Panc1 (cell line): Measurements from ENCODE around the gene CALD1. TPM values are rescaled to one million over a fixed set of nuclear protein-coding genes. Genes with fewer than 3 reads are reported as not detected.

Experiments
- ATAC-seq: fragments of 200-7000 bp; cut with Tn5 transposase; 2 replicates; pipeline ENCODE4 v1.9.1; 2020; ENCODE audit warnings: mild to moderate bottlenecking, moderate library complexity
- BruUV-seq: library from RNA; stranded (reverse); fragments of 400-500 nt; replicated peaks from 2 replicates; lab custom pipeline; 2021; lab: Mats Ljungman, UMichigan
- CTCF ChIA-PET: fragments of 300-600 bp; sonication (Branson Sonifier 250); formaldehyde crosslinking; loops from one replicate; lab custom pipeline; 2022; ENCODE audit warnings: antibody characterized with exemption; lab: Charles Lee
- POLR2A ChIA-PET: fragments of 300-600 bp; sonication (Branson Sonifier 250); formaldehyde crosslinking; loops from one replicate; lab custom pipeline; 2022; ENCODE audit warnings: antibody characterized with exemption; lab: Charles Lee
- DNase-seq: peaks from one replicate; pipeline ENCODE4 v3.0.0-alpha.2; 2010; ENCODE audit warnings: low read depth, low spot score
- H3K27ac ChIP-seq: 2 replicates; pipeline ENCODE4 v1.5.1; 2011; ENCODE audit warnings: mild to moderate bottlenecking, low read length, inconsistent platforms
- H3K27me3 ChIP-seq: fragments of 200-500 bp; sonication (Bioruptor generic); 2 replicates; pipeline ENCODE4 v1.6.0; 2014; ENCODE audit warnings: low read length, inconsistent platforms; ENCODE audit not compliant: control insufficient read depth, insufficient read depth
- H3K36me3 ChIP-seq: fragments of 200-500 bp; sonication (Bioruptor generic); 2 replicates; pipeline ENCODE4 v1.5.1; 2014; ENCODE audit warnings: inconsistent platforms, mild to moderate bottlenecking, low read length, moderate library complexity; ENCODE audit not compliant: control insufficient read depth, insufficient read depth
- H3K4me1 ChIP-seq: 2 replicates; pipeline ENCODE4 v1.5.1; 2011; ENCODE audit warnings: inconsistent platforms, mild to moderate bottlenecking, low read length, moderate library complexity; ENCODE audit not compliant: control insufficient read depth, insufficient read depth
- H3K4me3 ChIP-seq, 2 experiments: 2 replicates each; pipeline ENCODE4 v1.5.1; 2011 to 2012; ENCODE audit warnings: low read depth in 2 of 2, low read length in 2 of 2, mild to moderate bottlenecking in 2 of 2, inconsistent platforms in 1 of 2, moderate library complexity in 1 of 2
- H3K9me3 ChIP-seq: fragments of 200-500 bp; sonication (Bioruptor generic); 2 replicates; pipeline ENCODE4 v1.5.1; 2014; ENCODE audit warnings: low read depth, mild to moderate bottlenecking, inconsistent platforms, low read length, moderate library complexity; ENCODE audit not compliant: control insufficient read depth, insufficient read depth
- POLR2AphosphoS5 ChIP-seq: IDR thresholded peaks from 2 replicates; pipeline ENCODE4 v1.6.1; 2012; ENCODE audit warnings: mild to moderate bottlenecking, low read depth, low read length, moderate library complexity
- REST ChIP-seq, 2 experiments: IDR thresholded peaks; 2 replicates each; pipeline ENCODE4 v1.6.1; 2011 to 2012; ENCODE audit warnings: low read depth in 2 of 2, control low read depth in 1 of 2, low read length in 1 of 2, mild to moderate bottlenecking in 1 of 2, moderate library complexity in 1 of 2; ENCODE audit not compliant: insufficient read depth in 1 of 2
- SIN3A ChIP-seq: IDR thresholded peaks from 2 replicates; pipeline ENCODE4 v1.6.1; 2012; ENCODE audit warnings: low read depth, mild to moderate bottlenecking, low read length, moderate library complexity, borderline replicate concordance; ENCODE audit not compliant: insufficient read depth
- TCF7L2 ChIP-seq: IDR thresholded peaks from 2 replicates; pipeline ENCODE4 v1.6.1; 2011; ENCODE audit warnings: mild to moderate bottlenecking, low read depth, low read length, inconsistent platforms
- in situ Hi-C: cut with HindIII; loops from 2 replicates; pipeline ENCODE4 v1.10.0; 2016; ENCODE audit warnings: low sequenced_read_pairs, low pct_unique_long_range_greater_than_20kb
- intact Hi-C: fragments of 100-400 bp; cut with micrococcal nuclease; formaldehyde crosslinking; loops from one replicate; pipeline ENCODE4 v1.10.0; 2022; ENCODE audit not compliant: unreplicated experiment
- total RNA-seq: library from RNA; stranded (reverse); gene quantifications from one replicate; pipeline ENCODE4 v1.2.1, GENCODE V29; 2021; ENCODE audit not compliant: unreplicated experiment
- TF ChIP-seq, protein P1 (sequence below): fragments of 450-650 bp; IDR thresholded peaks from 2 replicates; pipeline ENCODE4 v1.5.1; 2017; ENCODE audit warnings: mild to moderate bottlenecking

The CALD1 gene
- total RNA-seq, 1 experiment from 2014 or later = 9.2 TPM

DNA sequence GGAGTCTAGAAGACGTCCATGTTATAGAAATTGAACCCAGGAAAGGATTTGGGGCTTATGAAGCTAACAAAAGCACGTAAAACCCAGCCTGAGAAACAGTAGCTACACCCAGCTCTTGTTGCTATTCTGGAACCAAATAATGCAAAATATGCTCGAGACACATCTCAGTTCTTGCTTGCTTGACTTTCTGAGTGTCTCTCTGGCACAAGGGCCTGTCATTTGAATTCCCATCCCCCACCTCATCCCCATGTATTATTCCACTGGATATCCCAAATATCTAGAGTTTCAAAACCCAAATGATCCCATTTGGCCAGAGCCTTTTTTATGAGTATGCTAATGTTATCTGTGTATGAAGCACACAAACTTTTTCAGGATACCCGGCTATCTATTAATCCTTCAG is 158.7 kb downstream of the CALD1 start:
- ATAC-seq (no peak), DNase-seq (no peak)
- in situ Hi-C loops = no loop called here
- TF ChIP-seq SIN3A (no peak), TCF7L2 (no peak), POLR2AphosphoS5 (no peak), REST (IDR thresholded peaks at IDR 0.05; ENCODE audit: insufficient read depth in 1 of 2, low read depth in 2 of 2, low read length in 1 of 2) (no peak)
- TF ChIP-seq, protein P1, sequence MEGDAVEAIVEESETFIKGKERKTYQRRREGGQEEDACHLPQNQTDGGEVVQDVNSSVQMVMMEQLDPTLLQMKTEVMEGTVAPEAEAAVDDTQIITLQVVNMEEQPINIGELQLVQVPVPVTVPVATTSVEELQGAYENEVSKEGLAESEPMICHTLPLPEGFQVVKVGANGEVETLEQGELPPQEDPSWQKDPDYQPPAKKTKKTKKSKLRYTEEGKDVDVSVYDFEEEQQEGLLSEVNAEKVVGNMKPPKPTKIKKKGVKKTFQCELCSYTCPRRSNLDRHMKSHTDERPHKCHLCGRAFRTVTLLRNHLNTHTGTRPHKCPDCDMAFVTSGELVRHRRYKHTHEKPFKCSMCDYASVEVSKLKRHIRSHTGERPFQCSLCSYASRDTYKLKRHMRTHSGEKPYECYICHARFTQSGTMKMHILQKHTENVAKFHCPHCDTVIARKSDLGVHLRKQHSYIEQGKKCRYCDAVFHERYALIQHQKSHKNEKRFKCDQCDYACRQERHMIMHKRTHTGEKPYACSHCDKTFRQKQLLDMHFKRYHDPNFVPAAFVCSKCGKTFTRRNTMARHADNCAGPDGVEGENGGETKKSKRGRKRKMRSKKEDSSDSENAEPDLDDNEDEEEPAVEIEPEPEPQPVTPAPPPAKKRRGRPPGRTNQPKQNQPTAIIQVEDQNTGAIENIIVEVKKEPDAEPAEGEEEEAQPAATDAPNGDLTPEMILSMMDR = no peak
- no peaks in the 10 kb centered on the region for H3K4me1 ChIP-seq
- no peak overlapping the region for H3K4me3 ChIP-seq
- ChIA-PET POLR2A (interaction anchor here (0.6 kb wide), 1 partner anchor 9 kb away, joined by 3 read pairs; no protein-coding TSS in a partner anchor), CTCF (interaction anchor here (0.7 kb wide), 1 partner anchor 77 kb away, joined by 7 read pairs; no protein-coding TSS in a partner anchor)
- H3K36me3 ChIP-seq = no peaks in the 10 kb centered on the region
- no TSS peak for BruUV-seq
- no peaks in the 10 kb centered on the region for H3K9me3 ChIP-seq
- intact Hi-C loops = no loop called here
- H3K27ac ChIP-seq = no peak overlapping the region
- no peaks in the 10 kb centered on the region for H3K27me3 ChIP-seq

- Histone ChIP-seq H3K27me3 (no peaks in the 10 kb centered on the region), H3K4me3 (no peak overlapping the region), H3K27ac (no peak overlapping the region), H3K4me1 (no peaks in the 10 kb centered on the region), H3K36me3 (no peaks in the 10 kb centered on the region), H3K9me3 (no peaks in the 10 kb centered on the region)
- in situ Hi-C loops = no loop called here
- CTCF ChIA-PET = no interaction called here
- BruUV-seq = no TSS peak
- ATAC-seq (no peak), DNase-seq (no peak)
- TF ChIP-seq TCF7L2 = no peak
- no peak for TF ChIP-seq REST (IDR thresholded peaks at IDR 0.05; ENCODE audit: insufficient read depth in 1 of 2, low read depth in 2 of 2, low read length in 1 of 2)
- no peak for TF ChIP-seq POLR2AphosphoS5
- TF ChIP-seq, protein P1 = no peak
- no peak for TF ChIP-seq SIN3A
- POLR2A ChIA-PET = no interaction called here
- intact Hi-C loops = no loop called here
These were observed 159.7 kb downstream of the CALD1 start for GRCh38 chr7:134939136-134939535.
